HG03460 (cell line): ENCODE measurements around the gene HIGD1A.
"Not testable (repeated sequence)": the region's sequence is repeated elsewhere in the genome, so short reads cannot be mapped to it uniquely, and the experiment has no call there.

ENCODE experiments used
- ATAC-seq: cut with Tn5 transposase; IDR thresholded peaks from one replicate; pipeline ENCODE4 v1.9.1; 2021; ENCODE audit not compliant: unreplicated experiment

The HIGD1A gene

GRCh38 chr3:42829628-42830436 is 25.5 kb upstream of the HIGD1A start:
- ATAC-seq = no peak

GRCh38 chr3:42829083-42829627 is 24.9 kb upstream of the HIGD1A start:
- ATAC-seq = no peak

GRCh38 chr3:42827654-42828053 is 23.4 kb upstream of the HIGD1A start:
- no peak for ATAC-seq

GRCh38 chr3:42827023-42827422 is 22.7 kb upstream of the HIGD1A start:
- ATAC-seq = no peak

GRCh38 chr3:42826141-42826540 is 21.9 kb upstream of the HIGD1A start:
- no peak for ATAC-seq

- no peak for ATAC-seq
Observed at GRCh38 chr3:42823351-42823750, 19.1 kb upstream of the HIGD1A start.

GRCh38 chr3:42822828-42823227 is 18.5 kb upstream of the HIGD1A start:
- no peak for ATAC-seq

GRCh38 chr3:42820746-42821051 is 16.4 kb upstream of the HIGD1A start:
- no peak for ATAC-seq

- ATAC-seq = no peak
Observed at GRCh38 chr3:42819351-42819965, 15.2 kb upstream of the HIGD1A start.

- ATAC-seq = no peak
Observed at GRCh38 chr3:42815826-42816225, 11.5 kb upstream of the HIGD1A start.

GRCh38 chr3:42814914-42815507 is 10.7 kb upstream of the HIGD1A start:
- ATAC-seq = no peak

GRCh38 chr3:42814246-42814645 is 10.0 kb upstream of the HIGD1A start:
- ATAC-seq = no peak

GRCh38 chr3:42811118-42811883 is 7.0 kb upstream of the HIGD1A start:
- not testable (repeated sequence) for ATAC-seq

GRCh38 chr3:42810706-42811105 is 6.4 kb upstream of the HIGD1A start:
- ATAC-seq = not testable (repeated sequence)

- ATAC-seq = no peak
Observed at GRCh38 chr3:42809202-42809601, 4.9 kb upstream of the HIGD1A start, which contains the start of gene ACKR2. Gene ACKR2 (plus strand): TSS chr3:42809445. CDS start chr3:42864503, 55,058 bp downstream.

GRCh38 chr3:42807929-42808328 is 3.6 kb upstream of the HIGD1A start:
- ATAC-seq = no peak

- no peak for ATAC-seq
Observed at GRCh38 chr3:42805141-42805821, 991 bp upstream of the HIGD1A start.

GRCh38 chr3:42804831-42805132 is 492 bp upstream of the HIGD1A start:
- peak; percentile 20 for ATAC-seq

GRCh38 chr3:42803414-42804105 is 730 bp downstream of the HIGD1A start:
- peak; percentile 29 for ATAC-seq

- no peak for ATAC-seq
Observed at GRCh38 chr3:42802876-42803413, 1.3 kb downstream of the HIGD1A start.
